ENCODE measurements around the gene BCL10.
"Not testable (repeated sequence)": the region's sequence is repeated elsewhere in the genome, so short reads cannot be mapped to it uniquely, and the experiment has no call there.

The BCL10 gene

DNA sequence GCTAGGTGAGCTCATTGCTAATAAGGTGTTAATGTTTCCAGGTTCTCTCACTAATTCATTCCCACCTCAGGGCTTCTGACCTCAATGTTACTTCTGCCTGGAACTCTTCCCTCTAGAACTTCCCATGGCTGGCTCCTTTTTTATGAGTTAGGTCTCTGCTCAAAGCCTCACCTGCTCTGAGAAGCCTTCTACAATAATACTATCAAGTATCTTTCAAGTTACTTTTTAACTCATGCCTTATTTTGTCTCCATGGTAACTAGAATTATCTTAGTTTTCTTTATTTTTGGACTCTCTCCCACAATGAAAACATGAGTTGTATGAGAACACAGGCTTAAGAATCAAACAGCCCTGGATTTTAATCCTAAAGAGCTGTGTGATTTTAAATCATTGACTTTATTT, 13.4 kb downstream of the BCL10 start:
- DNase-seq = no peak

DNA sequence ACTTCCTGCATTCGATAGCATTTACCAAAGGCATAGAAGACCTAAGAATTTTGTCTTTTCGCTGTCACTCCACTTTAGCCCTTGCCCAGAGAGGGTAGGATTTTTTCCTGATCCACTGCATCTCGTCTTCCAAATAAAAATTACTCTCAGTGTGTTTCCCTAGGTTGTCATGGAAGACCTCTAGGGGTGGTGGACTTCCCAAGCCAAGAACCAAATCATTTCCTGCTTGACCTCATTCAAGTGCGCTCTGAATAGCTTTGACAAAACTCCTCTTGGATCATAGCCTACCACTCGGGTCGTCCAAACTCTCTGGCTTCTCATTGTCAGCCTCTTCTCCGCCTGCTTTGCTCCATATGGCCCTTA, 16.5 kb downstream of the BCL10 start:
- no peak for DNase-seq

GRCh38 chr1:85259118-85259911, 17.1 kb downstream of the BCL10 start, which contains the start of gene C1orf52:
Gene C1orf52 (minus strand): TSS chr1:85259662. CDS start chr1:85259633, 29 bp downstream.
- DNase-seq = peak; percentile 97

- no peak for DNase-seq
Observed at GRCh38 chr1:85258536-85259117, 17.8 kb downstream of the BCL10 start.

GRCh38 chr1:85249042-85249441, 27.4 kb downstream of the BCL10 start:
- DNase-seq = not testable (repeated sequence)

GRCh38 chr1:85245891-85246290, 30.5 kb downstream of the BCL10 start:
- DNase-seq = no peak

DNA sequence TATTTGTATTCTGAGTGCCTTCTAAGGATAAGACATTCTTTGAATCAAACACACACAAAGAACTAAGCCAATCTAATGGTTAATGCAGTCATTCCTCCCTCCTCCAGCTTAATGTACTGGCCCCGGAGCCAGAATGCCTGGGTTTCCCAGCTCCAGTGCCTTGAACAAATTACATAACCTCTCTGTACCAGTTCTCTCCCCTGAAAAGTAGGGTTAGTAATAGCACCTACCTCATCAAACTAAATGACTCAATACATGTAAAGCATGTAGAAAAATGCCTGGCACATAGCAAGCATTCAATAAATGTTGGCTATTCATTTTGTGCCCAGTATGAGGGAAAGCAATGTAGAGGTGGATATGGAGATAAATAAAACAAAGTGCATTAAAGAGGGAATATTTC, 31.0 kb downstream of the BCL10 start:
- no peak for DNase-seq

GRCh38 chr1:85244271-85245061, 32.0 kb downstream of the BCL10 start:
- DNase-seq = no peak

DNA sequence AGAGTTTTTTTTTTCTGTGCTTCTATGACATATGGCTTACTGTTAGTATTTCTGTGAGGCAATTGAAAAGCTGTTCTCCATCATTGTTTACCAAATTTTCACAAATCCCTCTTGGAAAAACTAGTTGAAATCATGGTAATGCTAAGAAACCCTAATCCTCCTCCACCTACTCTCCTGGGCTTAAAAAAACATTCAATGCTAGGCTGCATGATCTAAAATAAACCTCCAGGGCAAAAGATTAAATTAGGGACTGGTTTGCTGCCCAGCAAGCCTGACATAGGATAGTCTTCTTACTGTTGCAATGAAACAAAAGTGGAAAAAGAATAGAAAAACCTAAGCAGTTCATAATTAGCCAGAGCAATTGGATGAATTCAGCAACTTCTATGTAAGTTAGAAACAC, 33.1 kb downstream of the BCL10 start:
- DNase-seq = no peak

GRCh38 chr1:85240643-85241042, 35.8 kb downstream of the BCL10 start:
- no peak for DNase-seq

DNA sequence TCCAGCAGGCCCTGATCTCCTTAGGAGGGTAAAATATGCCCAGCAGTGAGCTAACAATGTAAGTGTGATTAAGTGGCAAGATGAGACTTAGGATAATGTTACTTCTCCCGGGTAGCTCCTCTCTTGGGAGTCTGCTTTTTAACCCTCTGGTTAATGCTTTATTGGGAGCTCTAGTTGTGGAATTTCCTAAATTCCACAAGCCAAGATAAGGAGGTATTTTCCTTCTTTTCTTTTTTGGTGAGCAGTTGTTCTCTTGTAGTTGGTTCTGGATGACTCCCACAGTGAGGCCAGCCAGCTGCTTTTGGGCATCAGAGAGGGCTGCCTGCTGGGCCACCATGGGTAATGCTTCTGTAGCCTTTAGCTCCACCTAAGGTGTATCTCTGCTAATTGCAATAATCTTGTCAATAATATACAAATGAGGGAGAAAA, 36.2 kb downstream of the BCL10 start:
- DNase-seq = no peak

DNA sequence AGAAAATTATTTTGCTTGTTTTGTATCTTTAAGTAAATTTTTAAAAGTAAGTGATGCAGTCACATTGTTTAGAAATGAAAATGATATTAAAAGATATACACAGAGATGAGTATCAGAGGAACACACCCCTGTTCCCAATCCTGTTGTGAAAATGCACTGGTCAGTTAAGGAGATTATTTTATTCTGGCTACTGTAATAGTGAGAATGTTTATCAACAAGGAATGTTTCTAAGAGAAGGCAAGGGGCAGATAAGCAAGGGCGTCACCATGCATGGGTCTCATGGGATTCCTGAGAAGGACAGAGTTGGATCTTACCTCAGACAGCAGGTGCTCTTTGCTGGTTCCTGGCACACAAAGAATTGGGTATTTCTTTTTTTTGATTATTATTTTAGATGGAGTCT, 38.8 kb downstream of the BCL10 start:
- no peak for DNase-seq

GRCh38 chr1:85230305-85230977, 46.0 kb downstream of the BCL10 start:
- no peak for DNase-seq

- DNase-seq = no peak
Observed at GRCh38 chr1:85229574-85230097, 46.8 kb downstream of the BCL10 start.

DNA sequence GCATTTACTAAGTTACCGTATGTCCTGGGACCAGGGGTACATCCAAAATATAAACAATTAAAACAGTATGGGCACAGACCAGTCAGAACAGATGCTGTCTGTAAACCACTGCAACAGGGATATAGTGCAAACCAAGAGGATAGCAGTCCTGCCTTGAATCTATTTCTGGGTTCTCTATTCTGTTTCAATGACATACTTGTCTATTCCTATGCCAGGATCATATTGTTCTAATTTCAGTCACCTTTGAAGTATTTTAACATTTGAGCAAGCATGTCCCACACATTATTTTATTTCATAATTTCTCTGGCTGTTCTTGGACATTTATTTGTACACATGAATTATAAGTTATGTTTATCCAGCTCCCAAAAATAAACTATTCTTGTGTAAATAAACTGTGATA, 47.5 kb downstream of the BCL10 start:
- DNase-seq = no peak

DNA sequence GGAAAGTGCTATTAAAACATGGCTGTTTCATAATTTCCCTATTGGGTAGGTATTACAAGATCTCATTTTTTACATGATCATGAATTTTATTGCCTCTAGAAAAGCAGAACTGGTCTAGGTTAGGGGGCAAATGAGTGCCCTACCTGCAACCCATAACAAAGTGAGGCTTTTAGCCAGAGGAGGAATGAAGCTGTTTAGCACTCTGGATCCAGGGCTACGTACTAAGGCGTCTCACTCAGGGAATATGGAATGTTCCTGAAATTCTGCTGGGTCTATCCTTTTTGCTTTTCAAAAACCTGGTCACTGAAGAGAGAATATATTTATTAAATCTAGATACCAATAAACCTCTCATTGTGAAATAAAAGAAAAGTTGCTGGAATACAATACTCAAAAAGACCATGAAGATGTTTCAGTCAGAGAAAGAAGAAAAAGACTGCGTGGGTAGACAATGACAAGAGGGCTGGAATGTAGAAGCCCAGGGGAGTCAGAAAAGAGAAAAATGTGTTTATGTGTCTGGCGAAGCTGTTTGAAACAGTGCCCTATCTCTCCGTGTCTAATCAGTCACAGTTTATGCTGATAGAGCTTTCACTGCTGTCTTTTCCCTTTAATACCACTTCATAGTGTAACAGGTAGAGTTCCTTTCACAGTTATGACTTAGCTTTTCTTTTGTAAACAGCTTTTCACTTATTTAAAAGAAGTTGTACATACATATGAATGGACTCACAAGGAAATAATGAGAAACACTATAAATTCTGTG, 50.6 kb downstream of the BCL10 start:
- DNase-seq = no peak

- DNase-seq = no peak
Observed at GRCh38 chr1:85224734-85225623, 51.5 kb downstream of the BCL10 start.

DNA sequence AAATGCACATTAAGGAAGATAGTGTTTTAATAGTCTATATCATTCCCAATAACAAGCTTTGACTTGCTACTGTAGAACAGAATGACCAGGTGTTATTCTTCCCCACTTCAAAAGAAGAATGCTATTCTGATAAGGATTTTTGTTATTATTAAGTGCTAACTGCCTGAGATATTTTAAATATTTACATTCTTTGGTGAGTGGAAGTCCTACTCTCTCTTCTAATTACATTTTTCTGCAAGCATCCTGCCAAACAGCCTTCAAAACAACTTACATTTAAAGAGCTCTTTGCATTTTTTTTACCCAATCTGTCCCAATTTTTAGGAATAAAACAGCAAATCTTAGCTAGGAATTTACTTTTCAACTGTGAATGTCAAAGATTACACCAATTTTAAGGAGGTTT, 52.1 kb downstream of the BCL10 start:
- no peak for DNase-seq

DNA sequence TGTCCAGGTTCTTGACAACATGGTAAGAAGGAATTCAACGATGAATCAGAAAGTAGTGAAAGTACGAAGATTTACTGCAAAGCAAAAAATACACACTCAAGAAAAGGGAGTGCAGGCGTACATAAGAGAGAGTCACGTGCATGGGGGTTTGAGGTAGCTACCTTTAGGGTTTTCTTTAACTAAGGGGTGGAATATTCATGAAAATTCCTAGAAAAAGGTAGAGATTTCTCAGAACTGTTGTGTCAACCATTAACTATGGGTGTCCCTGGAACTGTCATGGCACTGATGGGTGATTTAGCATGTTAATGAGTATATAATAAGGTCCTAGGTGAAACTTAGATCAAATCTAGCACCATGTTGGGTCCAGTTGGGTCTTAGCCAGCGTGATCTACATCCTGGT, 53.1 kb downstream of the BCL10 start:
- no peak for DNase-seq

GRCh38 chr1:85220756-85221201, 55.7 kb downstream of the BCL10 start:
- no peak for DNase-seq

Measured in activated T-cell treated with anti-CD3 and anti-CD28 coated beads, Interleukin-2, amount 50 U/mL, for 1 hour (primary cell).